HG02588 (cell line): Measurements from ENCODE around the gene DAP.
"Not testable (repeated sequence)": the region's sequence is repeated elsewhere in the genome, so short reads cannot be mapped to it uniquely, and the experiment has no call there.

Experiments used
- ATAC-seq: cut with Tn5 transposase; IDR thresholded peaks from one replicate; pipeline ENCODE4 v1.9.1; 2021; ENCODE audit warnings: mild to moderate bottlenecking, moderate library complexity; ENCODE audit not compliant: unreplicated experiment

Gene DAP

GRCh38 chr5:10675177-10675700 lies 85.8 kb downstream of the DAP start:
- ATAC-seq = no peak

DNA sequence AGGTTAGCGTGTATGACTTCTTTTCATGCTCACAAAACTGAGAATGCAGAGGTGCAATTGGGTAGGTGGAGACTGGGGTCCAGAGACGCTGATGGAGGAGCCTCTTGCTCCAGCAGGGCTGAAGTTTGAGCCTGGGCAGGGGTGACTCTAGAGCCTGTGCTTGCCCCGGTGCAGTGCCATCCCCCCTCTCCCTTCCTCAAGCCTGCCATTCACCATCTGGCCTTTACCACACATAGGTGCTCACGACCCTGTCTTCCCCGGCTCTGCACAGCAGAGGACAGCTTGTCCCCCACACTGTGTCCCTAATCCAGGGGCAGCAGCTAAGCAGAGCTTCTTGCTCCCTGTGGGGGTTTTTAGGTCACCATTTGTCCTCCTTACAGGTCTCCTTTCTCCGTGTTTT lies 86.5 kb downstream of the DAP start:
- ATAC-seq = no peak

DNA sequence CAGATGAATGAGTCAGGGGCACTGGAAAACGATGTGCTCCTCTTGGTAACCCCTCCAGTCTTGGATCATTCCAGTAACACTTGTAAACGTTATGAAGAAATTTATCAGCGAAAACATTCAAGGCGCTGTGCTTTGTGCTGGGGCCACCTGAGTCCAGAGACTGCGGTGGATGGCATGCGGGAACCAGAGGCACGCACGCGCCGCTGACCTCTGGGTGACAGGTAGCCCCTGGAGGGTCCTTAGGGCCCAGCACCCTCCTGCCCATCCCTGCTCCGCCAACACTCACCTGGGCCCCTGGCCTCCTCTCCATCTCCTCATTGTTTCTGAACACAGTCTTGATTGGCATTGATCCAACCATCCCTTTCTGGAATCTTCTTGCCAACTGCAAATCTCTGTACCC lies 86.9 kb downstream of the DAP start:
- ATAC-seq = no peak

DNA sequence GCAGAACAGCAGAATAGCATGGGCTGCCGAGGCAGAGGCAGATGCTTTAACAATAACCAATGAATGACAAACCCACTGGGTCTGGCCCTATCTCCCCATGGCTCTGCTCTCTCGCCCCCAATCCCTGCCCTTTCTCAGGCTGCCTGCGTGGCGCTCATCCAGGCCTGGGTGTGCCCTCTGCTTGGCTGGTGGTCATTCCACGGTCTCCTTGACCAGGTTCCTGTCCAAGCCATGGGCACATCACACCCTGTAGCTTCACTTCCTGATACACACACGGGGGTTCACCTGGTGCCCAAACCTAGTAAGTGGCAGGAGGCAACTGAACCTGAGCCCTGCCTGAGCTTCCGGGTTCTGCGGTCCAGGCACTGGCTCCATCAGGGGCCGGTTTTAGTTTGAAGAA lies 87.6 kb downstream of the DAP start:
- ATAC-seq = no peak

DNA sequence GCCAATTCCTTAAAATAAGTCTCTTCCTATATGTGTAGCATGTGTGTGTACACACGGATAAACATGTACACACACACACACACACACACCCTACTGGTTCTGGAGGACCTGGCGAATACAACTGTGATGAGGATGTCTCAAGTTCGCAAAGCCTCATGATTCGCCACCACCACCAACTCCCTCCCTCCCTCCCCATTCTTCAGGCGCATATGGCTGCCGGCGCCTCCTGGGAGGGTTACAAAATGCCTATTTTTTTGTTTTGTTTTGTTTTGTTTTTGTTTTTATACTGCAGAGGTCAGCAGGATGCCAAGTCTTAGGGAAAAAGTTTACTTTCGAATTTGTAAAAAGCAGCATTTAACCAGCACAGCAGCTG lies 88.0 kb downstream of the DAP start:
- no peak for ATAC-seq

DNA sequence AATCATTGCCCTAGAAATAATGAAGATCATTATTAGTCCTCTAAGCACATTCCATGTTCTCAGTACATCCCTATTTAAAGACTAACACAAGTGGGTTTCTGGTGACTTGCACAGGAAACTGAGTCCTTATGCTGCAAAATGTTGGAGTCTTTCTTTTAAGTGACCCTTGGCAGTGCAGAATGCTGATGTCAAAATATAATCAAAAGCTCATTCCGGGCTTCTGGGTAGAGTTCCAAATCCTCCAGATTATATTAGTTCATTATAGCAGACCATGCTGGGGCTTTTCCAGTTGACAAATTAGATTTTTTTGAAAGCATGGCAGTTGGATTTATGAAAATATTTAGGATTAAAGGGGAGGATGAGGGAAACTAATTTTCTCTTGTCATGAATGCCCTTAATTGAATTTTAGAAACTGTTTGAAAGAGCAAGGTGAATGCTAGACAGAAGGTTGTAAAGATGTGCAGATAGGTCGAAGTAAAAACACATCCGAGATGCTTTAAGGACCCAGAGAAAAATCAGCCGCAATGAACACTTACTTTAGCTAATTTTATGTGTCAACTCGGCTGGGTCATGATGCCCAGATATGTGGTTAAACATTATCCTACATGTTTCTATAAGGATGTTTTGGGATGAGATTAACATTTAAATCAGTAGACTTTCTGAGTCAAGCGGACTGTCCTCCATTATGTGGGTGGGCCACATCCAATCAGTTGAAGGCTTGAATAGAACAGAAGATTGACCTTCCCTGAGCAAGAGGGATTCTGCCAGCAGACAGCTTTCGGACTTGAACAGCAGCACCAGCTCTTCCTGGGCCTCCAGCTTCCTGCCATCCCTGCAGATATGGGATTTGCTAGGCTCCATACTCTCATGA lies 88.7 kb downstream of the DAP start:
- ATAC-seq = no peak

- ATAC-seq = no peak
These were observed 89.7 kb downstream of the DAP start for GRCh38 chr5:10671041-10672008.

- no peak for ATAC-seq
These were observed 91.1 kb downstream of the DAP start for GRCh38 chr5:10669983-10670382.

GRCh38 chr5:10668697-10669096 lies 92.3 kb downstream of the DAP start:
- no peak for ATAC-seq

GRCh38 chr5:10667431-10668057 lies 93.5 kb downstream of the DAP start:
- no peak for ATAC-seq

- ATAC-seq = no peak
These were observed 94.3 kb downstream of the DAP start for GRCh38 chr5:10666531-10667299.

DNA sequence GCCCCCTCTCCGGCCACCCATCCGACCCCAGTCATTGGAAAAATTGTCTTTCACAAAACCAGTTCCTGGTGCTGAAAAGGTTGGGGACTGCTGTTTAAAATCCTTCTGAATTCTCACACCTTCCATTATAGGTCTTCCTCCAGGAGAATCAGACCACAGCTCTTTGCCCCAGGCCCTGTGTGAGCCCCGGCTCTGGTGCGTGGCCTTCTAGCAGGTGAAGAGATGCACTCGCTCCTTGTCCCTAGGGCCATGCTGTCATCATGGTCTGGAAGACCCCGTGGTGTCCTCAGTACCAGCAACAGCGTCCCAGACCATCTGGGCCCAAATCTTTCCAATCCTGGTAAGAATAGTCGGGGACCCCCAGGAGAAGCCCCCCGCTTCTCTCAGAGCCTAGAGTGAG lies 95.2 kb downstream of the DAP start:
- ATAC-seq = no peak

DNA sequence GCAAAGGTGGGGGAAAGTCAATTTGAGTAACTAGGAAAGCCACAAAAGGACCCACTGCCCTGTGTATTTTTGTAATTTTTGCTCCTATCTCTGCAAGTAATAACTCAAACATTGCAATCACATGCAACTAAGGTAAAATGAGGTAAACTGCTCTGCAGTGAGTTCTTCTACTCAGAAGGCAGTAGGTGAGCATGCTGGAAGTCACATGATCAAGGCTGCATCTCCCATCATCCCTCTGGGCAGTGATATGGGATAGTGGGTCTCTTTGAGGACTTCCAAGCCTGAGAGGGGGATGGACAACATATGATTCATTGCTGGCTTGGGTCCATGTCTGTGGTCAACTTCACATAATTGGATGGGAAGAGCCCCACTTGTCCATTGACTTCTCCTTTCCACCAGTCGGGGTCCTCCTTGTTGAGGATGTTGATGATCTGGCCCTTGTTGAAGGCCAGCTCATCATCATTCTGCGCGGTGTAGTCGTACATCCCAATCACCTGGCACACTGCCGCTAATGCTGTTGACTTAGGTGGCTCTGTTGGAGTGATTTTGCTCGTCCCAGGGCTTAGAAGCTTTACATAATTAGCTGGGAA lies 96.8 kb downstream of the DAP start:
- ATAC-seq = not testable (repeated sequence)

DNA sequence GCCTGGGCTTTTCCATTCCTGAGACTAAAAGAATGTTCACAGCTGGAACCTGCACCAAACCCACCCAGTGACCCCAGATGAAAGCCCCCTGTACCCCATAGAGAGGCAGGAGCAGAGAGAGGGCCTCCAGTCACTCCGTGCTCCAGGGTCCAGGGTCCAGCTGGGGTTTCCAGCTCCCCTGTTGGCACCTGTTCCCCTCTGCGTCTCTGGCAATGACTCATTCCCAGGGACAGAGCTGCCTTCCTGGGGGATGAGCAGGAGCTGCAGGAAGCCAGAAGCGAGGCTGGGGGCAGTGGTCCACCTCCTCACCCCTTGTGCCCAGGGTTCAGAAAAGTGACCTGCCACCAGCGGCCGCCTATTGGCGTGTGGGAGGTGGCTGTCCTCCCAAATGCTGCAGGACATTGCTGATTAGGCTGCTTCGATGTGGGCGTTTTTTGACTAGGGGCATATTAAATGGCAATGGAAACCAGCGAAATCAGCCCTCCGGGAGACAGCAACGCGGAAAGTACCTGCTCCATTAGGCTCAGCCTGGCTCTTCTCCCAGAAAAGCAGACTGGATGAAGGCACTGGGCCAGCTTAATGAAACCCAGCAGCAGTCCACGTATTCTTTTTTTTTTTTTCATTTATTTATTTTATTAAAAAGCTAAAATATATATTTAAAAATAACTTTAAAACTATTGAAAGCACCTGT lies 97.4 kb downstream of the DAP start:
- no peak for ATAC-seq

DNA sequence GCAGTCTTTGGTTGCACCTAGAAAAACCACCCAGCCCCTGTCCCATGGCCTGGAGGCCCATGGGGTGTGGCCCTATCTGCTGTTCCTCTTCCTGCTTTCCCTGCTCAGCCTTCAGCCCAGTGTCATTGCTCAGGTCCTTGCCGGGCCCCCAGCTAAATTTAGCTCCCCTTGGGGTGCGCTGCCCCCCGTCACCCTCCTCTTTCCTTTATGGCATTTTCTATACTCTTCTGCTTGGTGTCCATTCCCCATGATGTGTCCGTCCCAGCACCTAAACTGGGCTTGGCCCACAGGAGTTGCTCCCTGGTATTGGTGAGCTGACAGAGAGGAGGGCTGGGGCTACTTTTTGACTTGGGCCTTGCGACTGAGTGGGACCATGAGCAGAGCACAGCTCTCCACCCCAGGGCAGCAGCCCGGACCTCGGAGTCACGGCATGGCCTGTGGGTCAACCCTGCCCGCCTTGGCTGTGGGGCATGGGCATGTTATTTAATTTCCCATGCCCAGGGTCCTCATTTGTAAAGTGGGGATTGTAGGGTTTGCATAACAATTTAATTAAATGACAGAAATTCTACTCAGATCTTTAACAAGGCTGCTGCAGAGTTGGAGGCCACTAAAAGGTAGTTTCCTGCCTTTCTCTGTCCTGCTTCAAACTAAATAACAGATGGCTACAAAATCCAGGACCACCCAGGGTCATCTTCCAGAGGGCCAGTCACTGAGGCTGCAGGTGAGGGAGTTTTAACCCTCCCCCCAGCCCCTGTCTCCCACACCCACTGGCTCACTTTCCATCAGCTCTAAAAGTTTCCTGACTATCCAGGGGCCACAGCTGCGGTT lies 98.2 kb downstream of the DAP start:
- ATAC-seq = no peak

DNA sequence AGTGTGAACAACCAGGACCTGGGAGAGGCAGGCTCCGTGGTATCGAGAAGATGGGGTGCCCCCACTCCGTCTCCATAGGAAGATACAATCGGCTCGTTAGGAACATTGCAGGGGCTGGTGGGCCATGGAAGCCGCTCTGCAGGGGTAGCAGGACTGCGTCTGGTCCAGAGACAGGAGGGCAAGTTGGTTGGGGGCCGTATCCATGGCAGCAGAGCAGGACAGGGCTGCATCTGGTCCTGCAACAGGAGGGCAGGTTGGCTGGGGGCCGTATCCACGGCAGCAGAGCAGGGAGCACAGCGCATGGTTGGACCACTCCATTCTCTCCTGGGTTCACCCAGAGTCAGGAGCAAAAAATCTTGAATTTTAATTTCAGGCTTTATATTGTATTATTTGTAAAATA lies 99.0 kb downstream of the DAP start:
- no peak for ATAC-seq

DNA sequence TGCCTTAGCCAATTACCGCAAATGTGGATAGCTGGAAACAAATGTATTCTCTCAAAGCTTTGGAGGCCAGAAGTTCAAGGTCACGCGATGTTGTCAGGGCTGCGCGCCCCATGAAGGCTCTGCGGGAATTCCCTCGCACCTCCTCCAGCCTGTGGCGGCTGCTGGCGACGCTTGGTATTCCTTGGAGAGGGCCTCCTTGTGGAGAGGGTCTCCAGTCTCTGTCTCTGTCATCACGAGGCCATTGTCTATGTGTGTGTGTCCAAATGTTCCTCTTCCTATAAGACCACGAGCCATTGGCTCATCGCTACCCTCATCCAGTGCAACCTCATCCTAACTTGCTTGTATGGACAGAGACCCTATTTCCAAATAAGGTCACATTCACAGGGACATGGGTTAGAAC lies 99.6 kb downstream of the DAP start:
- ATAC-seq = no peak

- no peak for ATAC-seq
These were observed 100.2 kb downstream of the DAP start for GRCh38 chr5:10660720-10661387.
